HG03442 (cell line): ENCODE measurements around the gene GPS2.
A peak's percentile ranks its signal among the peaks of the same experiment; 100 is the strongest.

Experiments
- ATAC-seq: cut with Tn5 transposase; IDR thresholded peaks from one replicate; pipeline ENCODE4 v1.9.1; 2021; ENCODE audit warnings: mild to moderate bottlenecking, moderate library complexity; ENCODE audit not compliant: unreplicated experiment

Gene GPS2

DNA sequence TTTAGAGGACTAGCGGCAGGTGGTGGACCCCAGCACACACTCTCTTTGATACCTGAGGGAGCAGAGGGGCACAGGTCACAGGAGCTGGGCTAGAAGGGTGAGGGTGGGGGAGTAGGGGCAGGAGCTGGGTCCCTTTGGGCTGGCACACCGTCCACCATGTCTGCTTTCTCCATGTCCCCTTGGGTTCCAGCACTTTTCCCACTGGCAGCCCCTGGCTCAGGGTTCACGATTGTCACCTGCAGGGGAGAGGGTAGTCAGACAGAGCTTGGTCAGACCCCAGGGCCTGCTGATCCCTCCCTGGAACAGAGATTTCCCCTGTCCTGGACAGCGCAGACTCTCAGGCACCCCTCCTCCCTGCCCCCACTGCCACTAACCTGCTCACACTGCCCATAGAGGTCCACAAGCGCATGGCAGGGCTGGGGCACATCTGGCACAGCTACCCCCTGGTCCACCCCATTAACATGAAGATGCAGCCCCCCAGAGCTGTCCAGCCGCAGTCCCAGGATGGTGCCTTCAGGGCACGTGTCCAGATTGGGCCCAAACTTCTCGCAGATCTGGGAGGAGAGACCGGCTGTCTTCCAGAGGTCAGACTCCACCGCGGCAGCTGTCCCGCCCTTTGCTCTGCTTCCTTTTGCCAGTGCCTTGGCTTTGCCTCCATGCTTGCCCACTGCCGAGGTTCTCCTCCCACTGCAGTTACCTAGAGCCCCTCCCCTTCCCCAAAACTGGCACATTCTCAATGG, 3.1 kb upstream of the GPS2 start:
- ATAC-seq, result no peak

DNA sequence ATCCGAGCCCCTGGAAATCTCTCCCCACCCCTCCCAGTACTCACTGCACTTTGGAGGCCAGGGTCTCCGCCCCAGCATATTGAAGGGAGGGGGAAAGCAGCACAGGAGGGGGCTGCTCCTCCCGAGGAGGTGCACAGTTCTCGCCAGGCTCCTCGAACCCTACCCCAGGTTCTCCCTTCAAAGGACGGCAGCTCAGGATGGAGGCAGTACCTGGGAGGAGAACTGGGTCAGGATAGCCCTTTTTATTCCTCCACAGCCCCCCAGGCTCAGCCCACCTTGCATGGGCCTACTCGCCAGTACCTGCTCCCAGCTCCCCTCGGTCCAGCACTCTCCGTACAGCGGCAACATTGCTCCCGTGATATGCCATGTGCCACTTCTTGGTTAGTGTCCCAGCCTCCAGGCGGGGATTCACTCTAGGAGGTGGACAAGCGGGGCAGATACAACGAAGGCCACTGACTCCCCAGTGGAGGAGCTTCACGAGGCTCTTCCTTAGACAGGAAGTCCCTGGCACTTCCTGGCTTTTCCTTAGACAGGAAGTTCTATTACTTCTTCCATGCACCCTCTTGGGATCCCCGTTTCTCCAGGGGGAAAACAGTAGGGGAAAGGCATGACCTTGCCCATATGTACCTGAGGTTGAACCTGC, 2.1 kb upstream of the GPS2 start:
- ATAC-seq, result no peak

DNA sequence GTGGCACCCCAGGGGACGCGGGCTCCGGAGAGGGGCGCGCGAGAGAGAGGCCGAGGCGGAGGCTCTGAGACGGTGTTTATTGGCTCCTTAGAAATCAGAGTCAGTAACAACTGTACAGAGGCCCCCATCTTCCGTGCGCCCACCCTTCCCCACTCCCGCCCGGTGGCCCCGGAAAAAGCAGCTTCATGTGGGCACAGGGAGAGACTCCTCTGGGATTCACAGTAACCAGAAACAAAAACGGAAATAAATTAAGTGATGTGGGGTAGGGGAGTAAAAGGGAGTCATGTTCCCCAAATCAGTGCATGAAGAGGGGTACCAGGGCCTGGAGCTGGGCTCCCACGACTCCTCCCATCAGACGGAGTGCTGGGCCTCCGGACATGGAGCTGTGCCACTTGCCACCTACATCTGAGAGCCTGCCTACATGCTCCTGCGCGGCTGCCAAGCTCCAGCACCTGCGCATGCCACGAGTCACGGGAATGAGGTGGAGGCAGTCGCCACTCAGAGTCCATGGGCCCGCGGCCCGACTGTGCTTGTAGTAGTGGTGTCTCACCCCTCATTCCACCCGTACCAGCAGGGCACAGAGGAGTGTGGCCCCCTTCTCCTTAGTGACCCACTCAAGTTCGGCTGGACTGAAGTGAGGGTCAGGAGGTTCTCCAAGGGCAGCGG, 543 bp upstream of the GPS2 start:
- no peak for ATAC-seq

DNA sequence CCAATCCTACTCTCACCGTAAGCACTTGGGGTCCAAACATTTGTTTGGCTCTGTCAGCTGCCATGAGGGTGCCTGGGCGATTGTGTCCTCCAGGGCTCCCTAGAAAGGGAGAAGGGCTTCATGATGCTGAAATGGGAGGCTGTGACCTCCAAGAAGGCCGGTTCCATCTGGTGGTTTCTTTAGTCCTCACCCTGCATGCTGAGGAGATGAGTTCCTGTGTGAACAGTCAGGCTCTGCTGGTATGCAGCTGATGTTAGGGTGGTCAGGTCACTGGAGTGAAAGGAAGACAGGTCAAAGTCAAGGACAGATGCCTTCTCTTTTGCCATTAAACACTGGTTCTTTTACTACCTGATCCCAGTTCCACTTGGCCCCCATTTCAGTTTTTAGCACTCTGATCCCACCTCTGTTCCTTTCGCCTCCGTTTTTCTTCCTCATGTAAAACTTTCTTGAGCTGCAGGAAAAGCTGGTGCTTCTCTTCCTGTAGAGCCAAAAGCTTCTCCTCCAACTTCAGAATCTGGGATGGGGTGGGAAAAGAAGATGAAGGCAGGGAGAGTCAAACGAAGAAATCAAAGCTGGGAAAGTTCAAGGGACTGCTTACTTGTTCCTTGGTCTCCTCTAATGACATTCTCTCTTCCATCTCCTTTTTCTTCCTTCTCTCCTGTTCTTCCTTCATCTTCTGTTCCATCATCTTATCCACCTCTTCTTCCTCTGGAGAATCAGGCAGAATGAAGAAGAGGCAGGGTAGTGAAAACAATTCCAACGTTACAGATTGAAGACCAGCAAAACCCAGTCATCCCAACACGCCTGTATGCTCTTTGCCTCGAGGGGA, 1.1 kb downstream of the GPS2 start:
- no peak for ATAC-seq

DNA sequence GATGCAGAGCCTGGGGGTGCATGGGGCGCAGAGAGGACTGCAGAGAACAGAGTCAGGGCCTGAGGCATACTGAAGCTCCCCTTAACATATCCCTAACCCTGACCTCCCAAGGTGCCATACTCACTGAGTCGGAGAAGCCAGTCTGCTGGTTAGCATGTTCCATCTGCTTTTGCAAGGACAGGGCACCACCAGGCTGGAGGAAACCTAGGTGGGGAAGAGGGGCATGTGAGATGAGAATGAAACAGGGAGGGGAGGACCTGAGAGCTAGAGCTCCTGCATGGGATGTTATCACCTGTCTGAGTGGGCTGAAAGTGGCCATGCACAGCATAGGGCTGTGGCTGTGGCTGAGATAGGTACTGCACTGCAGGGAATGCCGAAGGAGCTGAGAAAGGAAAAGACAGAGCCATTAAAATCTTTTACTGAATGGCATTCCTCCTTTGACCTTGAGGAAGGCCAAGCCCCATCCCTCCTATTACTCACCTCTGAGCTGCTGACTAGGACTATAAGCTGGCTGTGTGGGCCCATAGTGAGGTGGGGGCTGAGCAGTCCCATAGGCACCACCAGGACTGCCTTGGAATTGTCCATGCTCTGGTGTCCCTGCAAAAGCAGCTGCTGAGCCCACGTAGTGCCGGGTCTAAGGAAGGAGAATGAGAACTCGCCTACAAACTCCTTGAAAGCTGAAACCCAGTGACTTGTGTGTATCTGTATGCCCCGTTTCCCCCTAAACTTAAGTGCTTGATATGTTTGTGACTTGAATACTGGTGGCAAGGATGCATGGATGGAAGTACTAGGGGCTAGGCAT, 1.9 kb downstream of the GPS2 start:
- no peak for ATAC-seq

DNA sequence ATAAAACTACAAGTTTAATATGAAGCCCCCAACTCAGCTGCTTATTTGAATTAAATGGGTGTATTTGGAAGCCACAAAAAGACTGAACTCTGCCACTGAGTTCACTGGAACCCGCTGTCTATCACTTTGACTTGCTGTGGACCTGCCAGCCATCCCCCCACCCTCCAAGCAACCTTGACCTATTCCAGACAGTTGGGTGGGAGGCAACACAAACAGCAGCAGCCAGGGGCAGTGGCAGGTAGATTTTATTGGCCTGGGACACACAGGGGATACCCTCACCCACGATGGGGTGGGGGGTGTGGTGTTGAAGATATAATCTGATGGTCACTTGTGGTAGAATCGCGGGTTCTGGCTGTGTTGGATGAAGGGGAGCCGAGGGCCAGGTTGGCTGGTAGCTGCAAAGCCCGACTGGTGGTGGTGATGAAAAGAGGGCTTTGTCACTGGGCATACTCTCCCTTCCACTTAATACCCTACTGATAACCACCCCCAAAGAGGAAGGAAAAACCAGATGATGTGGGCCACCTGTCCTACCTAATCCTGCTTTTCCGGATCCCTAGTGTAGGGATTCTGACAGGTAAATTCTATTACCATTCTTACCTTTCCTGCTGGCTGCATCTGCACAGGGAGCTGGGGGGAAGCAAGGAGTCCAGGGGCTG, 2.6 kb downstream of the GPS2 start:
- ATAC-seq, result no peak

DNA sequence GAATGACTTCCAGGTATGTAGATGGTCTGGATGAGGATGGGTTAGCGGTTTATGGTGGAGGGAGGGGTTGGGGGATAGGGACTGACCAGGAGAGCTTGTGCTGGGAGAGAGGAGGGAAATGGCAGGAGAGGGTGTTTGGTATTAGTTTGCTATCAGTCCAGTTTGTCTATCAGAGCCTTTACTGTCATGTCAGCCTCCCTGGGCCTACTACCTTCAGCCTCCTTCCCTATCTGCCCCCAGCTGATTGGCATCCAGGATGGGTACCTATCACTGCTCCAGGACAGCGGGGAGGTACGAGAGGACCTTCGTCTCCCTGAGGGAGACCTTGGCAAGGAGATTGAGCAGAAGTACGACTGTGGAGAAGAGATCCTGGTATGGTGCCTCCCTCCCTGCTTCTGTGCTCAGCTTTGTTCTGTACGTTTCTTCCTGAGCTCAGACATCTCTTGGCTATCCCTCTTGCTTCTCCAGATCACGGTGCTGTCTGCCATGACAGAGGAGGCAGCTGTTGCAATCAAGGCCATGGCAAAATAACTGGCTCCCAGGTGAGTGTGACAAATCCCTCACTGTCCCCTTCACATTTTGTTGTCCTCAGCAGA, 4.0 kb downstream of the GPS2 start:
- ATAC-seq, result no peak

DNA sequence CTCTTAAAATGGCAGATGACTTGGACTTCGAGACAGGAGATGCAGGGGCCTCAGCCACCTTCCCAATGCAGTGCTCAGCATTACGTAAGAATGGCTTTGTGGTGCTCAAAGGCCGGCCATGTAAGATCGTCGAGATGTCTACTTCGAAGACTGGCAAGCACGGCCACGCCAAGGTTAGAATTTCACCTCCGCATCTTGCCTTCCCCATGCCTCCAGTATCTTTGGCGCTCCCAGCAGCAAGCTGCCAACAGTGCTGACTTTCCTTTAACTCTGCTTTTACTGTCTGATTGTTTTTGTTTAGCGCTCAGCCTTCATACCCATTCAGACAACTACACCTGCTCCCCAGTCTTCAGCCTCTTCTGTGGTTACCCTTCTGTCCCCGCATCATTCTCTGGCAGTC, 5.5 kb downstream of the GPS2 start:
- no peak for ATAC-seq

DNA sequence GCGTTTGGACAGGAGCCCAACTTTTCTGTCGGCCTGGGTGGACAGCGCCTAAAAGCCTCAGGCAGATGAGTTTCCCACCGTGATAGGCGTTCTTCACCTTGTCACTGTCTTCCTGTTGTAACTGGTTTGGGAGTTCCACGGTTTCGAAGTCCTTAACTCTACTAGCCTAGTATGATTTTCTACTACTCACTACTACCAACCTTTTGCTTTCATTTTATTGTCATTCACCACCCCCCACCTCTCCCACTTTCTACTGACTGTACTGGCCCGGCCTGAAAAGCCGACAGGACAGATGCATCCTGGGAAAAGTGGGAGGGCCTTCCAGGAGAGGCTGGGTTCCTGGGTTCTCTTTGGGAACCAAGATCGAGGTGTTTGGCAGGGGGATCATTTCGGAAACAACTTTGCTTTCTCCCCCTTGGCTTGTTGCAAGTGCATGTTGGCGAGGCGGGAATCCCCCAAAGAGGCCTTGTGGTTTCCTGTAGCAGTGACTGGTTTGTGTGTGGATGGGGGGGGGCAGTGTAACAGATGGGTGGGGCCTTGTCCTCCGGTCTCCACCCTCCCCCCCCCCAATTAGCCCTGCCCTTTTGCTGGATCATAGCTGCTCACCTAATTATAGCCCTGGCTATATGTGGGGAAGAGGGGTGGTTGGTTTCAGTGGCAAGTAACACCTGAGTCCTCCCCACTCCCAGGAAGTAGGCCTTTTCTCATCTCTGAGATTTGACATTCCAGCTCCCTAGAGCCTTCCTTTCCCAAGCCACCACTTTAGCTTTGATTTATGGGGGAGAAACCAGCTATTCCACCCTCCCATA, 6.3 kb downstream of the GPS2 start:
- ATAC-seq, result no peak

DNA sequence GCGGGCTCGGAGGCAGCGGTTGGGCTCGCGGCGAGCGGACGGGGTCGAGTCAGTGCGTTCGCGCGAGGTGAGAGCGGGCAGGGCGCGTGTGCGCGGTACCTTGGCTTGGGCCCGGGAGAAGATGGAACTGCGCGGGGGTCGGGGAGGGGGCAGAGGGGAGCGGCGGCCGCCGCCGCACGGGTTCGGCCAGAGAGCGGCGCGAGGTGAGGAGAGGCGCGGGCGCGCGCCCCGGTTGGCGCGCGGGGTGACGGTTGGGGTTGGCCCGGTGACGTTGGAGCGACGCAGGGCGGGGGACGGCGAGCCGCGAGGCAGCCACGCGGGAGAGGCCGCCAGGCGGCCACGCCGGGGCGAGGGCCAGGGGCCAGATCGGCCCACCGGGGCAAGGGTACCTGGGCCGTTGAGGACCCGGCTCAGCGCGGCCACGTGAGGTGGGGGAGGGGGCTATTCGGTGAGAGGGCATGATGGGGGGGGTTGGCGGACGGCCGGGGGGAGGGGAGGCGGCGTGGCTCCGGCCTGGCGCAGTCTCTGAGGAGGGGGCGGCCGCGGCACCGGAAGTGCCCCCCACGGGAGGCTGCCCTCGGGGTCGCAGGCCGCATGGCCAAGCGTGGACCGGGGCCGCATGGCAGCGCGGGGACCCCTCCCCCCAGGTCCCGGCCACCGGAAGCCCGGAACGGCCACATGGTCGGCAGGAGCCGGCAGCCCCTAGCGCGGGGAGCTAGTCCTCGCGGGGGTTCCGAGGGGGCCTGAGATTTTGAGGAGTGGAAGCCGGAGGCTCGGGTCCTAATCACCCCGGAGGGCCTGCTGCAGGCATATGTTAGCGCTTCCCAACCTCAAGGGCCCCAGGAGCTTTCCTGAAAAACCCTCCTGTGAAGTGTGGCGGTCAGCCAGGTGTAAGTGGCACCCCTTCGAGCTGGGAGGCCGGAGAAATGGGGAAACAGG, 7.2 kb downstream of the GPS2 start:
- ATAC-seq, result peak; percentile 6

DNA sequence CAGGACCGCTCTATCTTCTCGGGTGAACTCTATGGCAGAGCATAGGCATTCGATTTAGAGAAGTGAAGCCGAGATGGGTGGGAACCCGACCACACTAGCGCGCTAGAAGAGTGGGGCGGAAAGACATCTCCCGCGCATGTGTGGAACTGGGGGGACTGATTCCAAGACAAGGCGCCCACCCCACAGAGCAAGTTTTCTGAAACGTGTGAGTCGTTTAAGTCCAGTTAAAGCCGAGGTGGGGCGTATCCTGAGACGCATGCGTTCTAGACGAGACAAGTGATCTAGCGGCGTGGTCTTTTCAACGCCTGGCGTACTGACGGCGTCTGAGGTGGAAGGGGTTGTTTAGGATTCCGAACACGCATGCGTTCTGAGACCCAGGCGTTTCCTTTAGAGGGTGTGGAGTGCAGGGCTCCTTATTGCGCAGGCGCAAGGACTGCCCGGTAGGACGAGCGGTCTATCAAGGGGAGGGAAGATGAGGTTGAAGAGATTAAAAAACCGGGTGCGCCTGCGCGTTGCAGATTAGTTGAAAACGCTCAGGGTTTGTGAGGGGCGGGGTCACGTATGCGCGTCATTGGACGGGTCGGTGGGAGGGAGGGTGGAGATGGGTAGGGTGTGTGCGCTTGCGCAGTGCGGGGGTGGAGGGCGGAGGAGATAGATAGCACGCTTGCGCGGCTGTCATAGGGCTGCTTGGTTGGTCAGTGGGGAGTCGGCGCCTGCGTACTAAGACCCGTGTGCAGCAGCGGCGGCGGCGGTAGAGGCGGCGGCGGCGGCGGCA, 8.1 kb downstream of the GPS2 start, which contains the start of gene EIF5A:
Gene EIF5A (plus strand): TSS at position 718 of the 775 bp plus-strand sequence. CDS start 2,008 bp downstream, outside the sequence.
- ATAC-seq, result peak; percentile 69

DNA sequence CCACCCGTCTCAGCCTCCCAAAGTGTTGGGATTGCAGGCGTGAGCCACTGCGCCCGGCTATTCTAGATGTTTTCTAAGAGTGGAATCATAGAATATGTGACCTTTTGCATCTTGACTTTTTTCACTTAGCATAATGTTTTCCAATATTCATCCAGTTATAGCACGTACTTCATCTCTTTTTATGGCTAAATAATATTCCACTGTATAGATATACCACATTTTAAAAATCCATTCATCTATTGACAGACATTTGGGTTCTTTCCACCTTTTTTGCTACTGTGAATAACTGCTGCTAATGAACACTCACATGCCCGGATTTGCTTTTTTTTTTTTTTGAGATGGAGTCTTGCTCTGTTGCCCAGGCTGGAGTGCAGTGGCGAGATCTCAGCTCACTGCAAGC, 11.0 kb downstream of the GPS2 start:
- ATAC-seq, result no peak

DNA sequence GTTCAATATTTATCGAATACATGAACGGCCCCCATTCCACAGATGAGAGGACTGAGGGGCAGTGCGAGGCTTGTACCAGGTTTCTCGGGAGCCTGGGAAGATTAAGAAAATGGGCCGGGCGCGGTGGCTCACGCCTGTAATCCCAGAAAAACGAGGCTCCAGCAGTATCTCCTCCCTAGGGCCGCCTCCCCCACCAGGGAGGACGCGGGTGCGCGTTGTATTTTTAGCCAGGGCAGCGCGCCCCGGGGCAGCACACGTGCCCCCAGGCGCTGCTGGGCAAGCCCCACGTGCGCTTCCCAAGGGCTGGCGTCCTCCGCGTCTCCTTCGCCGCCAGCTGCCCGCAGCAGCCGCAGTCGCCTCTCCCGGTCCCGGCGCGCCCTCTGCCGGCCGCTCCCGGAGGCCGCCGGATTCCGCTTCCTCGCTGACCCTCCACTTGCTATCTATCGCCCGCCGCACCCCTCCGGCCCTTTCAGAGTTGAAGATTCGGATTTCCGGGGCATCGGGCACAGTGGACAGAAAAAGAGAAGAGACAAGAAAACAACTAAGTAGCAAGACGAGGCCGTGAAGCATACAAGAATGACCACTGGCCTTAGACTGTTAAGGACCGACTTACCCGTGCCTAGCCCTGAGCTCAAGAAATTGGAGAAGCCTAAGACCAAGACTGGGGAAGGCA, 18.8 kb downstream of the GPS2 start:
- ATAC-seq, result no peak

DNA sequence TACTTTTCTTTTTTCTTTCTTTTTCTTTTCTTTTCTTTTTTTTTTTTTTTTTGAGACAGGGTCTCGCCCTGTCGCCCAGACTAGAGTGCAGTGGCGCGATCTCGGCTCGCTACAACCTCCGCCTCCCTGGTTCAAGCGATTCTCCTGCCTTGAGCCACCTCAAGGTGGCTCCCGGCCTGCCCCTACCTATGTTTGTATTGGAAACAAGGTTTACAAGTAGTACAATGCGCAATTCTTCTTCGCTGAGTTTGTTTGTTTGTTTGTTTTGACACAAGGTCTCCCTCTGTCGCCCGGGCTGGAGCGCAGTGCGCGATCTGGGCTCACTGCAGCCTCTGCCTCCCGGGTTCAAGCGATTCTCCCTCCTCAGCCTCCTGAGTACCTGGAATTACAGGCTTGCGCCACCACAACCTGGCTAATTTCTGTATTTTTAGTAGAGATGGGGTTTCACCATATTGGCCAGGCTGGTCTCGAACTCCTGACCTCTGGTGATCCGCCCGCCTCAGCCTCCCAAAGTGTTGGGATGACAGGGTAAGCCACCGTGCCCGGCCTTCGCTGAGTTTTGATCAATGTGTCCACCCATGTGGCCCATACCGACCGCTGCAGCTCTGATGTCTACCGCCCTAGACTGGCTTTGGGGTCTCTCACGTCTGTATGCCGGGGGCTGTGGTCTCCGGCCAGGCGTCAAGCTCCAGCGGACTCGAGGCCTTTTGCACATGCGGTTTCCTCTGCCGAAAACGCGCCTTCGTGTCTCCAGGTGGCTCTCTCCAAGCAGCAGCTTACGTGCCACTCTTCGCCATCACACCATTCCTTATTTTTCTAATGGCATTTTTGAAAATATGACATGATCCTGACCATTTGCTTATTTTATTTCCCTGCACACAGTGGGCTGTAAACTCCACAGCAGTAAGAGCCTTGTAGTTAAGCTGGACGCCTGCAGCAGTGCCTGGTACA, 19.7 kb downstream of the GPS2 start:
- no peak for ATAC-seq

DNA sequence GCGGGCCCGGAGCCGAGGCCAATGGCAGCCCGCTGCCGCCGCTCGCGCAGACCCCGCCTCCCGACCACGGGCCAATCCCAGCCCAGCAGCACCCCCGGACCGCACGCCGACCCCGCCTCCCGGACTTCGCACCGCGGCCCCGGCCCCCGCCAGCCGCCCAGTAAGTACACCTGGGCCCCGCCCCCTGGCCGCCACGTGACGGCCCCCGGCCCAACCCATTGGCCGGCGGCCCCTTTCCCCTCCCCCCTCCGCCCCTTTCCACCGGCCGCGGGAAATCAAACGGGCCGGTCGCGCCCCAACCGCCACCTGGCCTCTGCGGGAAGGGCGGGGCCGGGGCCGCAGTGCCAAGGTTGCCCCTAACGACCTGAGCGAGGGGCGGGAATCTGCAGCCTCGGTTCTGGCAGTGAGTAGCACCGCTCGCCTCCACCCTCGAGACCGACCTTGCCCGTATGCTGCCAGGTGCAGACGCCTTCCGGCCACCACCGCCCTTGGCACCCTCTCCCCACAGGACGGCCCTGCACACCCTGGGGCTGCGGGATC, 20.5 kb downstream of the GPS2 start, which contains the start of gene YBX2:
Gene YBX2 (minus strand): TSS at position 26 of the 540 bp plus-strand sequence. CDS start 139 bp downstream, outside the sequence.
- ATAC-seq, result no peak
